CD14-positive monocyte (primary cell): ENCODE data around the gene MPL. TPM values are rescaled to one million over a fixed set of nuclear protein-coding genes. Genes with fewer than 3 reads are reported as not detected.

Experiments used
- DNase-seq, 3 donors: peaks; one replicate each; pipeline ENCODE4 v3.0.0-alpha.2; 2011 to 2022
- H2AFZ ChIP-seq: 2 replicates; pipeline ENCODE4 v1.6.0; 2012; ENCODE audit warnings: mild to moderate bottlenecking, low read depth, low read length, inconsistent platforms; ENCODE audit not compliant: insufficient read depth, poor library complexity, severe bottlenecking
- H3K27ac ChIP-seq, 2 donors: 1 replicate in 1 of 2; 2 replicates in 1 of 2; pipeline ENCODE4 v1.5.1; 2012 to 2013; ENCODE audit warnings: low read length in 2 of 2, control low read depth in 1 of 2, inconsistent platforms in 1 of 2, low read depth in 1 of 2, mild to moderate bottlenecking in 1 of 2
- H3K27me3 ChIP-seq, 2 donors: one replicate each; pipeline versions ENCODE4 v1.6.0 to v1.6.1; 2011 to 2013; ENCODE audit warnings: low read length in 2 of 2; ENCODE audit not compliant: control insufficient read depth in 2 of 2, insufficient read depth in 2 of 2
- H3K36me3 ChIP-seq, 2 donors: replicated peaks in 1 of 2; 1 replicate in 1 of 2; 2 replicates in 1 of 2; pipeline versions ENCODE4 v1.5.1 to v1.6.1; 2012 to 2013; ENCODE audit warnings: low read length in 2 of 2, control low read depth in 1 of 2, inconsistent platforms in 1 of 2, mild to moderate bottlenecking in 1 of 2; ENCODE audit not compliant: insufficient read depth in 2 of 2, control insufficient read depth in 1 of 2
- H3K4me1 ChIP-seq, 2 donors: 1 replicate in 1 of 2; 2 replicates in 1 of 2; pipeline versions ENCODE4 v1.5.1 to v1.6.1; 2012 to 2013; ENCODE audit warnings: low read length in 2 of 2, control low read depth in 1 of 2, inconsistent platforms in 1 of 2, mild to moderate bottlenecking in 1 of 2, moderate library complexity in 1 of 2; ENCODE audit not compliant: insufficient read depth in 2 of 2, control insufficient read depth in 1 of 2
- H3K4me2 ChIP-seq: replicated peaks from 2 replicates; pipeline ENCODE3; 2012; ENCODE audit warnings: low read length, moderate library complexity, mild to moderate bottlenecking; ENCODE audit not compliant: poor library complexity, severe bottlenecking; ENCODE audit errors: extremely low read depth
- H3K4me3 ChIP-seq, 3 experiments: fragments of 200-600 bp in 1 of 3; sonication (generic) in 1 of 3; replicated peaks in 1 of 3; 1 replicate in 2 of 3; 2 replicates in 1 of 3; pipeline ENCODE4 v1.5.1; 2011 to 2013; ENCODE audit warnings: low read length in 3 of 3, mild to moderate bottlenecking in 3 of 3, control low read depth in 2 of 3, low read depth in 2 of 3, inconsistent platforms in 1 of 3, moderate library complexity in 1 of 3
- H3K79me2 ChIP-seq: 2 replicates; pipeline ENCODE4 v1.6.0; 2012; ENCODE audit warnings: mild to moderate bottlenecking, control low read depth, inconsistent platforms, low read length, moderate library complexity; ENCODE audit not compliant: insufficient read depth
- H3K9ac ChIP-seq: 2 replicates; pipeline ENCODE4 v1.6.0; 2017; ENCODE audit warnings: low read length, mild to moderate bottlenecking; ENCODE audit not compliant: insufficient read depth, poor library complexity, severe bottlenecking
- H3K9me3 ChIP-seq, 2 donors: replicated peaks in 1 of 2; 1 replicate in 1 of 2; 2 replicates in 1 of 2; pipeline versions ENCODE4 v1.5.1 to v1.6.1; 2012 to 2013; ENCODE audit warnings: low read length in 2 of 2, control low read depth in 1 of 2; ENCODE audit not compliant: control insufficient read depth in 1 of 2, insufficient read depth in 1 of 2
- H4K20me1 ChIP-seq: 2 replicates; pipeline ENCODE4 v1.6.0; 2012; ENCODE audit warnings: mild to moderate bottlenecking, low read length, control low read depth, moderate library complexity; ENCODE audit not compliant: insufficient read depth
- H3K27ac Mint-ChIP-seq, 7 donors: one replicate each; pipeline ENCODE4 v1.8.0; 2020; ENCODE audit warnings: mild to moderate bottlenecking in 7 of 7, mixed read lengths in 7 of 7, moderate library complexity in 6 of 7, inconsistent platforms in 2 of 7
- H3K27me3 Mint-ChIP-seq, 3 donors: one replicate each; pipeline ENCODE4 v1.8.0; 2021 to 2022; ENCODE audit warnings: low read depth in 3 of 3, mild to moderate bottlenecking in 3 of 3, mixed read lengths in 3 of 3, moderate library complexity in 3 of 3, inconsistent platforms in 1 of 3
- H3K36me3 Mint-ChIP-seq, 2 donors: one replicate each; pipeline ENCODE4 v1.8.0; 2020; ENCODE audit warnings: mixed read lengths in 2 of 2, inconsistent platforms in 1 of 2, mild to moderate bottlenecking in 1 of 2
- H3K4me1 Mint-ChIP-seq: one replicate; pipeline ENCODE4 v1.8.0; 2020; ENCODE audit warnings: mild to moderate bottlenecking, mixed read lengths
- H3K4me3 Mint-ChIP-seq, 2 donors: one replicate each; pipeline ENCODE4 v1.8.0; 2020; ENCODE audit warnings: mild to moderate bottlenecking in 2 of 2, mixed read lengths in 2 of 2, moderate library complexity in 1 of 2
- H3K9me3 Mint-ChIP-seq, 7 donors: one replicate each; pipeline ENCODE4 v1.8.0; 2020 to 2022; ENCODE audit warnings: mixed read lengths in 7 of 7, mild to moderate bottlenecking in 6 of 7, moderate library complexity in 6 of 7, inconsistent platforms in 2 of 7
- WGBS: methylation state at CpG from one replicate; pipeline ENCODE4 v1.1.5; 2013; ENCODE audit warnings: missing lambda C conversion rate; ENCODE audit not compliant: insufficient coverage; 5-methylcytosine and 5-hydroxymethylcytosine counted together
- intact Hi-C, 2 donors: fragments of 100-400 bp; cut with micrococcal nuclease; formaldehyde crosslinking; loops; one replicate each; pipeline versions ENCODE4 v1.15.0 to v1.15.1; 2023
- polyA plus RNA-seq, 3 donors: library from polyadenylated mRNA; depleted of rRNA in 1 of 3; unstranded in 2 of 3; stranded (reverse) in 1 of 3; fragments of 300-500 nt in 2 of 3; fragments of >200 nt in 1 of 3; fragmentation: Illumina TruSeq in 2 of 3; gene quantifications; 1 replicate in 2 of 3; 2 replicates in 1 of 3; pipeline ENCODE4 v1.2.3, GENCODE V29; 2012 to 2021
- TF ChIP-seq, protein P1 (sequence below): fragments of 200-600 bp; IDR thresholded peaks from one replicate; pipeline ENCODE4 v1.8.0; 2022; ENCODE audit warnings: antibody characterized with exemption, mild to moderate bottlenecking

MPL gene
- polyA plus RNA-seq, 3 donors = not detected

DNA sequence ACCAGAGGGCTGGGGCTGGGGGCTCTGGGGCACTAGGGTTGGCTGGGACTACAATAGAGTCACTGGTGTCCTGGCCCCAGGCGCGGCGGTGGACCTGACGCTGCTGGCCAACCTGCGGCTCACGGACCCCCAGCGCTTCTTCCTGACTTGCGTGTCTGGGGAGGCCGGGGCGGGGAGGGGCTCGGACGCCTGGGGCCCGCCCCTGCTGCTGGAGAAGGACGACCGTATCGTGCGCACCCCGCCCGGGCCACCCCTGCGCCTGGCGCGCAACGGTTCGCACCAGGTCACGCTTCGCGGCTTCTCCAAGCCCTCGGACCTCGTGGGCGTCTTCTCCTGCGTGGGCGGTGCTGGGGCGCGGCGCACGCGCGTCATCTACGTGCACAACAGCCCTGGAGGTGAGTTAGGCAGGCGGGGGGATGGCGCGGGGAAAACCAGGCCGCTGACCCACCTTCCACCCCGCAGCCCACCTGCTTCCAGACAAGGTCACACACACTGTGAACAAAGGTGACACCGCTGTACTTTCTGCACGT lies 32.8 kb upstream of the MPL start:
- H3K9me3 ChIP-seq = no peaks in the 10 kb centered on the region
- H3K4me3 ChIP-seq = no peak overlapping the region
- no peak overlapping the region for H2AFZ ChIP-seq
- peaks cover 0 to 5% of the 10 kb centered on the region in 2 donors for H3K4me1 ChIP-seq
- no peaks in the 10 kb centered on the region for H3K27me3 ChIP-seq
- Mint-ChIP-seq H3K4me1 (peaks cover 8% of the 10 kb centered on the region), H3K27ac (no peak overlapping the region), H3K4me3 (no peak overlapping the region), H3K36me3 (no peaks in the 10 kb centered on the region), H3K9me3 (peaks cover 0 to 2% (median 0%) of the 10 kb centered on the region in 7 donors), H3K27me3 (peaks cover 0 to 4% (median 1%) of the 10 kb centered on the region in 3 donors)
- H3K36me3 ChIP-seq = no peaks in the 10 kb centered on the region
- TF ChIP-seq, protein P1, sequence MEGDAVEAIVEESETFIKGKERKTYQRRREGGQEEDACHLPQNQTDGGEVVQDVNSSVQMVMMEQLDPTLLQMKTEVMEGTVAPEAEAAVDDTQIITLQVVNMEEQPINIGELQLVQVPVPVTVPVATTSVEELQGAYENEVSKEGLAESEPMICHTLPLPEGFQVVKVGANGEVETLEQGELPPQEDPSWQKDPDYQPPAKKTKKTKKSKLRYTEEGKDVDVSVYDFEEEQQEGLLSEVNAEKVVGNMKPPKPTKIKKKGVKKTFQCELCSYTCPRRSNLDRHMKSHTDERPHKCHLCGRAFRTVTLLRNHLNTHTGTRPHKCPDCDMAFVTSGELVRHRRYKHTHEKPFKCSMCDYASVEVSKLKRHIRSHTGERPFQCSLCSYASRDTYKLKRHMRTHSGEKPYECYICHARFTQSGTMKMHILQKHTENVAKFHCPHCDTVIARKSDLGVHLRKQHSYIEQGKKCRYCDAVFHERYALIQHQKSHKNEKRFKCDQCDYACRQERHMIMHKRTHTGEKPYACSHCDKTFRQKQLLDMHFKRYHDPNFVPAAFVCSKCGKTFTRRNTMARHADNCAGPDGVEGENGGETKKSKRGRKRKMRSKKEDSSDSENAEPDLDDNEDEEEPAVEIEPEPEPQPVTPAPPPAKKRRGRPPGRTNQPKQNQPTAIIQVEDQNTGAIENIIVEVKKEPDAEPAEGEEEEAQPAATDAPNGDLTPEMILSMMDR = no peak
- no peak for DNase-seq
- no peak overlapping the region for H3K27ac ChIP-seq
- H3K79me2 ChIP-seq = no peaks in the 10 kb centered on the region
- intact Hi-C loops = no loop called here
- H3K4me2 ChIP-seq = no peak overlapping the region
- H3K9ac ChIP-seq = no peak overlapping the region
- WGBS = 96% methylated on average over 44 of the region's 46 CpGs
- H4K20me1 ChIP-seq = no peaks in the 10 kb centered on the region

DNA sequence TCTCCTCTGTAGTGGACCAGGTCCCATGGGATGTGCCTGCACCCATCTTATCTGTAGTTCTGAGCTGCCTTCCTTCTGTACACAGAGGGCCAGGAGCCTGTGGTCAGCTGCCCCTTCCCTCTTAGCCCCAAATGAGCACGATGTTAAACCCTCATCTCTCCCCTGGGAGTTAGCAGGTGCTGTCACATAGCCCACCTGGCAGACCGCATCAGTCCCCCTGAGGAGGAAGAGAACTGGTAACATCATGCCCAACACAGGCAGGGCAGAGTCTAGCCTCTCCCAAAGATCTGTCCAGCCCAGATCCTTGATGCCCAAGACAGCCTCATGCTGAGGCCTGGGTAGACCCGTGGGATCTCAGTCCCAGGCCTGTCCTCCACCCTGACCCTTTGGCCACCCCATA lies 32.2 kb upstream of the MPL start:
- DNase-seq = no peak
- H3K4me3 Mint-ChIP-seq = no peak overlapping the region
- 93% methylated on average over 3 of the region's 3 CpGs for WGBS

More for the DNA sequence above, 32.2 kb upstream of the MPL start:
- Mint-ChIP-seq H3K27ac (no peak overlapping the region), H3K36me3 (no peaks in the 10 kb centered on the region), H3K27me3 (peaks cover 0 to 4% (median 0%) of the 10 kb centered on the region in 3 donors), H3K4me1 (peaks cover 8% of the 10 kb centered on the region), H3K9me3 (peaks cover 0 to 2% (median 0%) of the 10 kb centered on the region in 7 donors)
- Histone ChIP-seq H3K27me3 (no peaks in the 10 kb centered on the region), H2AFZ (no peak overlapping the region), H3K9me3 (no peaks in the 10 kb centered on the region), H3K9ac (no peak overlapping the region), H3K4me2 (no peak overlapping the region), H3K4me3 (no peak overlapping the region), H4K20me1 (no peaks in the 10 kb centered on the region), H3K4me1 (peaks cover 0 to 5% of the 10 kb centered on the region in 2 donors), H3K27ac (no peak overlapping the region), H3K79me2 (no peaks in the 10 kb centered on the region), H3K36me3 (no peaks in the 10 kb centered on the region)
- intact Hi-C loops = no loop called here
- TF ChIP-seq, protein P1 = no peak
